GM18868 (cell line): ENCODE results near the gene IL17RB.

Source experiments
- ATAC-seq: cut with Tn5 transposase; IDR thresholded peaks from one replicate; pipeline ENCODE4 v1.9.1; 2021; ENCODE audit warnings: mild to moderate bottlenecking, moderate library complexity; ENCODE audit not compliant: unreplicated experiment

Gene IL17RB

GRCh38 chr3:53902067-53902466 is 55.7 kb downstream of the IL17RB start:
- no peak for ATAC-seq

DNA sequence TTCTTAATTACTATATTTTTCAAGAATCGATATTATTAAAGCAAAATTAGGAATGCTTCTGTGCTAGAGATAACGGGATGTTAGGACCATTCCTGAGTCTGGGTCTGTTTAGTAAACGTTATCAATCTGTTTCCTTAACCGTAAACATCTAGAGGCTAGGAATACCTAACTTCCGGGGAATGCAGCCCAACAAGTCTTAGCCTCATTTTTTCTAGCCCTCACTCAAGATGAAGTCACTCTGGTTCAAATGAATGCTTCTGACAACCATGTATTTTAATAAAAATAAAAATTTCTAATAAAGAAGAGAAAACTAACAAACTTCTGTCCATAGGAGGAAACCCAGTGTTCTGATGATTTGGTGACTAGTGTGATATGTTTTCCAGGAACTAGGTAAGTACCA is 56.3 kb downstream of the IL17RB start:
- ATAC-seq: no peak

DNA sequence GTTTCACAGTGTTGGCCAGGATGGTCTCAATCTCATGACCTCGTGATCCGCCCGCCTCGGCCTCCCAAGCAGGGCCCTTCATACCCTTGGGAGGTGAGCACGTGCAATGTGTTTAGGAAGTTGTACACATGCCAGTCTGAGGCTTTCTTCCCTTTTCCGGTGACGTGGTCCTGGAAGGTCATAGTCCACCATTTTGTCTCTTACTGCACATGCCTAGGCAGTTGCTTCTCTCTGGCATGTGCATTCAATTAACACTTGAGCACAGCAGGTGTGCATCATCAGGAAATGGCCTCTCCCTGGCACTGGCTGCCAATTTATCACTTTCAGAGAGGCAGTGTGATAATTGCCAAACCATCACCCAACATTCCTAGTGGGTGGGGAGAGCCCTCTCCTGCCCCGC is 67.0 kb downstream of the IL17RB start:
- ATAC-seq: no peak
